K562 treated with DMSO at 1 percent for 48 hours (cell line): Measurements from ENCODE around the gene IKZF5. TPM values are rescaled to one million over a fixed set of nuclear protein-coding genes. Genes with fewer than 3 reads are reported as not detected.

Experiments used
- total RNA-seq: library from RNA; unstranded; fragments of 300-600 nt; gene quantifications from 2 replicates; pipeline ENCODE4 v1.2.3, GENCODE V29; 2022; ENCODE audit warnings: low replicate concordance; ENCODE audit errors: extremely low read depth

Gene IKZF5, protein sequence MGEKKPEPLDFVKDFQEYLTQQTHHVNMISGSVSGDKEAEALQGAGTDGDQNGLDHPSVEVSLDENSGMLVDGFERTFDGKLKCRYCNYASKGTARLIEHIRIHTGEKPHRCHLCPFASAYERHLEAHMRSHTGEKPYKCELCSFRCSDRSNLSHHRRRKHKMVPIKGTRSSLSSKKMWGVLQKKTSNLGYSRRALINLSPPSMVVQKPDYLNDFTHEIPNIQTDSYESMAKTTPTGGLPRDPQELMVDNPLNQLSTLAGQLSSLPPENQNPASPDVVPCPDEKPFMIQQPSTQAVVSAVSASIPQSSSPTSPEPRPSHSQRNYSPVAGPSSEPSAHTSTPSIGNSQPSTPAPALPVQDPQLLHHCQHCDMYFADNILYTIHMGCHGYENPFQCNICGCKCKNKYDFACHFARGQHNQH
- total RNA-seq: not detected in 2 replicates

GRCh38 chr10:123008355-123009104 is at the start of gene IKZF5, which contains the start of gene ACADSB:
Gene IKZF5 (minus strand): TSS chr10:123008795. CDS start chr10:122998625, 10,170 bp downstream.
Gene ACADSB (plus strand): TSS chr10:123009006. CDS start chr10:123009030, 24 bp downstream.

DNA sequence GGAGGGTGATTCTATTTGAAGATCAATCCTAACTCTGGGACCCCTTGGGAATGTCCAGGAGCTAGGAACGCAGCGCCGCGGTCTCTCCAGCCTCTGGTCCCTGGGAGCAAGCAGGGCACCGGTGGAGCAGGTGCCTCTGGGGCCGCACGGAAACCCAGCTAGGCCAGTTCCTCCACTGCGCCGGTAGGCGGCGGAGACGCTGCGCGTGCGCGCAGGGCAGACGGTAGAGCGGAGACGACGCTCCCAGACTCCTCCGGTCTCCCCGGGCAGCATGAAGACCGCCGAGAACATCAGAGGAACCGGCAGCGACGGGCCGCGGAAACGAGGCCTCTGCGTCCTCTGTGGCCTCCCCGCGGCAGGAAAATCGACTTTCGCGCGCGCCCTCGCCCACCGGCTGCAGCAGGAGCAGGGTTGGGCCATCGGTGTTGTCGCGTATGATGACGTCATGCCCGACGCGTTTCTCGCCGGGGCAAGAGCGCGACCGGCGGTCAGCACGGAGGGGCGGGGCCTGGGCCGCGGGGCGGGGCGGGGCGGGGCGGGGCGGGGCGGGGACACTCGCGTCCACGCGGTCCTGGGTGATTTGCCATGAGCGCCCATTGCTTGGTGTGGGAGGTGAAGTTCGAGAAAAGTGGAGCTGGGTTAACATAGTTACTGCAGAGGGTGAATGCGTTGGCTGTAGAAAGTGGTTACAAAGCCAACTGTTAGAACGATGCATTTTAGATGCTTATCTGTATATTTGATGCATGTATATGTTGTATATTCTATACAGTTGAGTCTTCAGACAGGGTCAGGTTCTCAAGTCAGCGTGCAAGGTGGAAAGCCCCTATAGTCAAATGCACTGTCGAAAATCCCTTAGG is 28.2 kb downstream of the IKZF5 start, which contains the start of gene PSTK:
Gene PSTK, plus strand, starts transcription at position 193 of the 857 bp plus-strand sequence. Its CDS starts 79 bp downstream, at position 272.

DNA sequence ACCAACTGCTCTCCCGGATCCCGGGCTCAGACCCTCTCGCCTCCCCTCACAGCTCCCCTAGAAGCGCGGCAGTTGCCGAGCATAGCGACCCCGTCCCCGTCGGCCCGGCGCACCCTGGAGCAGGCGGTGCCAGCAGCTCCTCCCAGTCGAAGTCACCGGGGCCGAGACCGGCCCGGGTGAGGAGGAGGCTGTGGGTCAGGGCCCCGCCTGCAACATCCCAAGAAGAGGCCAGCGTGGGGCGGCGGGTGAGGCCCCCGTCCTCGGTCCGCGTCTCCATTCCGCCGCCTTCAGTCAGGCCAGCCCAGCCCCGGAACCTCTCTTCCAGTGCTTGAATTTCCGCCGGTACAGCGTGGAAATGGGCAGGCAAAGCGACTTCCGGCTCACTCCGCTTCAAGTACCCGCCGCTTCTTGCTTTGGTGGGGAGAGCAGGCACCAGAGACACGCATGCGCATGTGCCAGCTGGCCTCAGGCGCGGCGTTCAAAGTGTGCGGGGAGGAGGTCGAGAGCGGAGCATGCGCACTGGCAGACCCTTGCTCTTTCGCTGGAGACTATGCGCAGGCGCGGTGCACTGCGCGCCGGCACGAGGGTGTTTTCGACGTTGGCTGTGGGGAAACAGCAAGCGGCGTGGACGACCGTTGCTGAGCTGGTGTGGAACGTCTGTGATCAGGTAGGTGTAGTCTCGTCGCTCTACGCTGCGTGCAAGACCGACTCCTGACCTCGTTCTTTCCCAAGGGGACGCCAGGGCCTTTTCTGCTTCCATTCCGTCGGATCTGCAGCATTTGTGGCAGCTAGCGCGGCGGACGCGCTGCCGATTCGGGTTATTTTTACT is 54.5 kb downstream of the IKZF5 start, which contains the start of gene C10orf88:
Gene C10orf88, minus strand, starts transcription at position 326 of the 829 bp plus-strand sequence. Its CDS starts 49 bp downstream, at position 277.

Other genes with a start within 250 kb of the IKZF5 start
- gene CUZD1, start 162.9 kb downstream of the IKZF5 start, total RNA-seq: not detected in 2 replicates
- gene FAM24B, start 129.2 kb downstream of the IKZF5 start, total RNA-seq: not detected in 2 replicates
- not detected in 2 replicates for gene FAM24A, start 98.2 kb downstream of the IKZF5 start, total RNA-seq
- gene C10orf88, start 54.6 kb downstream of the IKZF5 start, total RNA-seq: not detected in 2 replicates
- gene PSTK, start 28.4 kb downstream of the IKZF5 start, total RNA-seq: not detected in 2 replicates
- not detected in 2 replicates for gene ACADSB, start 211 bp upstream of the IKZF5 start, total RNA-seq
- gene HMX3, start 127.2 kb upstream of the IKZF5 start, total RNA-seq: not detected in 2 replicates
- gene HMX2, start 139.3 kb upstream of the IKZF5 start, total RNA-seq: not detected in 2 replicates
- gene BUB3, start 145.6 kb upstream of the IKZF5 start, total RNA-seq: not detected in 2 replicates